Testis (tissue), 3 donors: Measurements from ENCODE around the gene EYS. TPM values are rescaled to one million over a fixed set of nuclear protein-coding genes. Genes with fewer than 3 reads are reported as not detected.

ENCODE experiments used
- DNase-seq: peaks from one replicate; pipeline ENCODE4 v3.0.0-alpha.2; 2019
- H3K27ac ChIP-seq, 2 donors: fragments of 200-600 bp; sonication (generic); one replicate each; pipeline ENCODE4 v1.5.1; 2019
- H3K27me3 ChIP-seq: fragments of 200-600 bp; sonication (generic); one replicate; pipeline ENCODE4 v1.5.1; 2019
- H3K36me3 ChIP-seq: fragments of 200-600 bp; sonication (generic); one replicate; pipeline ENCODE4 v1.5.1; 2017; ENCODE audit warnings: low read depth; ENCODE audit errors: missing control alignments
- H3K4me1 ChIP-seq: fragments of 200-600 bp; sonication (generic); one replicate; pipeline ENCODE4 v1.5.1; 2019
- H3K4me3 ChIP-seq, 2 donors: fragments of 200-600 bp; sonication (generic); one replicate each; pipeline ENCODE4 v1.5.1; 2017 to 2019
- H3K9me3 ChIP-seq: fragments of 200-600 bp; sonication (generic); one replicate; pipeline ENCODE4 v1.5.1; 2017
- CTCF ChIP-seq, 3 experiments: fragments of 450-650 bp in 2 of 3; fragments of 200-600 bp in 1 of 3; sonication (generic) in 1 of 3; IDR thresholded peaks; one replicate each; pipeline ENCODE4 v1.5.1; 2016 to 2019; ENCODE audit warnings: antibody characterized with exemption in 3 of 3, mild to moderate bottlenecking in 2 of 3, moderate library complexity in 1 of 3
- POLR2A ChIP-seq: fragments of 450-650 bp; IDR thresholded peaks from one replicate; pipeline ENCODE4 v1.6.1; 2017; ENCODE audit warnings: antibody characterized with exemption, mild to moderate bottlenecking, moderate library complexity
- WGBS, 2 donors: methylation state at CpG; one replicate each; pipeline ENCODE4 v1.1.5; 2018; 5-methylcytosine and 5-hydroxymethylcytosine counted together
- intact Hi-C: fragments of 100-400 bp; cut with DNase I; formaldehyde crosslinking; loops from one replicate; pipeline ENCODE4 v1.15.1; 2023; ENCODE audit warnings: low total_unique reads
- polyA plus RNA-seq: library from polyadenylated mRNA; stranded (reverse); fragments of 350-450 nt; fragmentation: Illumina TruSeq; extraction: RNeasy Lipid Tissue Mini Kit (QIAGEN cat#74804); gene quantifications from one replicate; pipeline ENCODE4 v1.2.3, GENCODE V29; 2014; ENCODE audit warnings: low read depth, low replicate concordance; ENCODE audit not compliant: insufficient read depth
- total RNA-seq, 2 donors: library from RNA; depleted of rRNA; stranded (reverse); fragments of >200 nt; gene quantifications; one replicate each; pipeline ENCODE4 v1.2.3, GENCODE V29; 2016

EYS gene
- total and polyA plus RNA-seq, 3 donors from 2014 or later, result 1.3 to 2.8 (median 2.6) TPM

- Histone ChIP-seq H3K27ac (no peak overlapping the region), H3K27me3 (no peaks in the 10 kb centered on the region), H3K4me3 (no peak overlapping the region), H3K36me3 (no peaks in the 10 kb centered on the region), H3K4me1 (no peaks in the 10 kb centered on the region), H3K9me3 (no peaks in the 10 kb centered on the region)
- TF ChIP-seq CTCF (IDR thresholded peaks at IDR 0.05), result no peak
- TF ChIP-seq POLR2A, result no peak
- intact Hi-C loops, result no loop called here
- DNase-seq, result no peak
- WGBS, 2 donors, result 79 to 92% methylated on average over 1 of the region's 1 CpG
Measured at GRCh38 chr6:64713175-64713574, 993.9 kb downstream of the EYS start.

GRCh38 chr6:64712606-64713005 lies 994.4 kb downstream of the EYS start:
- H3K4me3 ChIP-seq, result no peak overlapping the region
- 52 to 77% methylated on average over 2 of the region's 2 CpGs for WGBS, 2 donors
- no peaks in the 10 kb centered on the region for H3K27me3 ChIP-seq
- no peaks in the 10 kb centered on the region for H3K9me3 ChIP-seq
- H3K4me1 ChIP-seq, result no peaks in the 10 kb centered on the region
- intact Hi-C loops, result no loop called here
- H3K36me3 ChIP-seq, result no peaks in the 10 kb centered on the region
- TF ChIP-seq CTCF (IDR thresholded peaks at IDR 0.05), result no peak
- DNase-seq, result no peak
- no peak overlapping the region for H3K27ac ChIP-seq

- Histone ChIP-seq H3K27me3 (no peaks in the 10 kb centered on the region), H3K9me3 (no peaks in the 10 kb centered on the region), H3K36me3 (no peaks in the 10 kb centered on the region), H3K27ac (no peak overlapping the region), H3K4me1 (no peaks in the 10 kb centered on the region), H3K4me3 (no peak overlapping the region)
- DNase-seq, result no peak
- no peak for TF ChIP-seq POLR2A
- TF ChIP-seq CTCF (IDR thresholded peaks at IDR 0.05), result no peak
- intact Hi-C loops, result no loop called here
- 46% methylated on average over 2 of the region's 2 CpGs for WGBS, 2 donors
Measured at GRCh38 chr6:64703922-64704321, 1003.1 kb downstream of the EYS start.

GRCh38 chr6:64696053-64696452 lies 1011.0 kb downstream of the EYS start:
- no peaks in the 10 kb centered on the region for H3K9me3 ChIP-seq
- H3K36me3 ChIP-seq, result no peaks in the 10 kb centered on the region
- H3K4me1 ChIP-seq, result no peaks in the 10 kb centered on the region
- H3K27me3 ChIP-seq, result no peaks in the 10 kb centered on the region
- no peak overlapping the region for H3K4me3 ChIP-seq
- intact Hi-C loops, result no loop called here
- no peak overlapping the region for H3K27ac ChIP-seq
- DNase-seq, result no peak
- WGBS, 2 donors, result 96 to 98% methylated on average over 1 of the region's 1 CpG
- TF ChIP-seq POLR2A (no peak), CTCF (IDR thresholded peaks at IDR 0.05) (no peak)

GRCh38 chr6:64694356-64694755 lies 1012.7 kb downstream of the EYS start:
- Histone ChIP-seq H3K27ac (no peak overlapping the region), H3K36me3 (no peaks in the 10 kb centered on the region), H3K9me3 (no peaks in the 10 kb centered on the region), H3K4me3 (no peak overlapping the region), H3K27me3 (no peaks in the 10 kb centered on the region), H3K4me1 (no peaks in the 10 kb centered on the region)
- WGBS, 2 donors, result 74 to 86% methylated on average over 3 of the region's 3 CpGs
- no peak for DNase-seq
- intact Hi-C loops, result no loop called here
- TF ChIP-seq CTCF (IDR thresholded peaks at IDR 0.05), result no peak
- TF ChIP-seq POLR2A, result no peak
